Measurements from ENCODE around the gene PXMP2. TPM values are rescaled to one million over a fixed set of nuclear protein-coding genes. Genes with fewer than 3 reads are reported as not detected.

PXMP2 gene
- total RNA-seq, 1 experiment from 2014 or later = 17.8 TPM

GRCh38 chr12:132662901-132663755, 24.3 kb upstream of the PXMP2 start:
- Histone ChIP-seq H3K4ac (ENCODE audit: low read depth, low read length) (no peak overlapping the region), H3K56ac (ENCODE audit: insufficient read length, low read depth, low read length) (no peak overlapping the region), H3K9me3 (ENCODE audit: control insufficient read depth, low read depth, low read length) (no peaks in the 10 kb centered on the region), H3K23me2 (ENCODE audit: insufficient read length, low read depth, low read length, poor library complexity, severe bottlenecking) (no peaks in the 10 kb centered on the region), H2BK12ac (ENCODE audit: insufficient read length, low read depth, low read length) (no peak overlapping the region), H2BK20ac (ENCODE audit: low read depth, low read length, poor library complexity, severe bottlenecking) (no peak overlapping the region), H2AK5ac (ENCODE audit: insufficient read length, low read length) (no peak overlapping the region), H3K4me2 (ENCODE audit: insufficient read depth, insufficient read length, low read length) (no peak overlapping the region), H3K27ac (ENCODE audit: insufficient read length, low read depth, low read length) (no peak overlapping the region), H3K14ac (ENCODE audit: insufficient read depth, low read length) (no peak overlapping the region), H3K18ac (ENCODE audit: insufficient read length, low read depth, low read length) (no peak overlapping the region), H2AFZ (ENCODE audit: low read length) (no peak overlapping the region), H3K23ac (ENCODE audit: insufficient read length, low read depth, low read length) (no peak overlapping the region), H3K27me3 (ENCODE audit: insufficient read depth, low read length) (no peaks in the 10 kb centered on the region), H2BK15ac (ENCODE audit: low read depth, low read length) (no peak overlapping the region), H3K79me2 (ENCODE audit: insufficient read depth, low read length) (no peaks in the 10 kb centered on the region), H3K4me1 (ENCODE audit: insufficient read depth, low read length) (no peaks in the 10 kb centered on the region), H4K20me1 (ENCODE audit: control insufficient read depth, insufficient read depth, insufficient read length) (no peaks in the 10 kb centered on the region), H4K5ac (ENCODE audit: insufficient read length, low read depth, low read length) (no peak overlapping the region), H2BK120ac (ENCODE audit: low read depth, low read length, poor library complexity, severe bottlenecking) (no peak overlapping the region), H2BK5ac (ENCODE audit: insufficient read length, low read length) (no peak overlapping the region), H4K91ac (ENCODE audit: insufficient read length, low read depth, low read length) (no peak overlapping the region), H4K8ac (replicated peaks; ENCODE audit: insufficient read length, low read depth, low read length) (no peak overlapping the region), H3T11ph (ENCODE audit: low read length) (no peak overlapping the region), H3K79me1 (ENCODE audit: insufficient read depth, low read depth, low read length, poor library complexity, severe bottlenecking) (no peaks in the 10 kb centered on the region), H3K9ac (ENCODE audit: extremely low read depth, insufficient read length, low read length) (no peak overlapping the region)
- DNase-seq = no peak
- WGBS (ENCODE audit: extremely low coverage, insufficient read length, low lambda C conversion rate) = no CpG with 5 or more reads among the region's 29 CpGs
- Mint-ChIP-seq H3K27ac (no peak overlapping the region), H3K9me3 (no peaks in the 10 kb centered on the region), H3K4me3 (no peak overlapping the region), H3K27me3 (ENCODE audit: low read depth) (no peaks in the 10 kb centered on the region), H3K36me3 (ENCODE audit: insufficient read depth in 1 of 3, low read depth in 3 of 3) (peaks cover 67 to 97% (median 95%) of the 10 kb centered on the region in 3 experiments), H3K4me1 (no peaks in the 10 kb centered on the region)
- TF ChIP-seq CTCF (conservative IDR thresholded peaks at IDR 0.05) = no peak

Data from H9 (cell line).